NCI-H1105 (cell line): ENCODE measurements around the gene STRBP.
"Not testable (repeated sequence)": the region's sequence is repeated elsewhere in the genome, so short reads cannot be mapped to it uniquely, and the experiment has no call there.

Experiments used
- DNase-seq: peaks from one replicate; lab custom pipeline; 2025; lab: John Stamatoyannopoulos, UW

STRBP gene

DNA sequence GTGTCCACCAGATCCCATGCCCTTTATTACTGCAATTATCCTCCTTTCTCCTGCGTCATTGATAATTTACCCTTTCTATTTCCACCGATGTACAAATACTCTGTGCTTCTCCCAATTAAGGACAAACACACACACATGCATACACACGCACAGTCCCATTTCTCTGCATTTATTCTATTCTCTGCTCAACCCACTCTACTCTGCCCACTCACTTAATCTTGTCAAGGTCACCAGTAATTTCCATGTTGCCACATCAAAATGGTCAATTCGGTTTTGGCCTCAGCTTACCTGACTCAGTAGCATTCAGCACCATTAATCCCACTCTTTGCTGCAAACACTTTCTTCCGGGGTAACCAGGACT is 14.6 kb upstream of the STRBP start:
- no peak for DNase-seq

DNA sequence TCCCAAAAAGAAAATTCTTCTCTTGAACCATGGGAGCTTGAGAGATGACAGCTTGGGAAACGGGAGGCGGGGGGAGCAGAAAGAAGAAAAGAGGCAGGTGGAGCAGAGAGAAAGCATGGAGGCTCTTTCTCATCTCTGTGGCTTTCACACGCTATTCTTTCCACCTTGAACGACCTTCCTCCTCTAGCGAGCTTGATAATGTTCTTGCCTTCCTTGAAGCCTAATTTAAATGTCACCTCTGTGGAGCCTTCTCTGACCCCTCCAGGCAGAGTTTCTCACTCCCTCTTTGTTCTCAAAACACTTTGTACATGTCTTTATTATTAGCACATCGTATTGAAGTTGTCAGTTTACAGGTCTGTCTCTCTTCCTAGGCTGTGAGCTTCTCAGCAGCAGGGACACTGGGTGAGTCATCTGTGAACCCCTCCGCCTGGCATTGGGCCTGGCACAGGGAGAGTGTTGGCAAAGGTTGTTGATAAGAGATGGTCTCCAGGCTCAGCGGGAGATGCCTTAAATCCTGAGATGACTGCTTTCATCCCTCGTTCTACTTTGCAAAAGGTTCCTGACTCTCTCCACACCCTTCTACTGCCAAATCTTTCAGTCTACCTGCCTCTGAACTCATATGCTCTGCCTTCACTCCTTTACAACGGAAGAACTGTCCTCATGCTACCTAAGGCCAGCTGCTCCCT is 14.1 kb upstream of the STRBP start:
- no peak for DNase-seq

DNA sequence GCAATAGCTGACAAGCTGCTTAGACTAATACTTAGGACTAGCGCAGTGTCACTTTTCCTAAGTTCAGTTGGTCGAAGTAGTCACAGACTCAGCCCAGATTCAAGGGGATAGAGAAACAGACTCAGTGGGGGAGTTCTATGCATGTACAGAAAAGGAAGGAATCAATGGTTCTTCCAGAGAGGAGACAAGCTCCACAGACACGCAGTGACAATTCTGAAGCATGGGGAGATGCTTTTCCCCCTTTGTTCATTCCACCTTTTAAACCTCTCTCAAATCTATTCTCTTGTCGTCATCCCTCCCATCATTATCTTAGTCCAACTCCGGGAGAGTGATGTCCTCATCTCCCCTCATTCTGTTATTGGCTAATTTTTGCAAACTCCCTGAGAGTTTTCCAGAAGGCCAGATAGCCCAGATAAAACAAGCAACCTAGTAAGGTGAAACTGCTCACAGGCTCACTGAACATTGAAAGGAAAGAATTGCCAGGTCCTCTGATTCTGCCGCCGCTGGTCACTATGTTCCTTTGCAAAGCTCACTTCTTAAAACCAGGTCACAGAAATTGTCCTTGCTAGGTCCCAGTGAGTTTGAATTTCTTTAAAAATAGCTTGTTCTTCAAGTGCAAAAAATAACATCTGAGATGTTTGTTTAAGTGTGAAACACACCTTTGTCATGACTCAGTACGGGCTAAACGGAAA is 13.4 kb upstream of the STRBP start:
- DNase-seq, result no peak

GRCh38 chr9:123278879-123279493 is 10.6 kb upstream of the STRBP start:
- not testable (repeated sequence) for DNase-seq

GRCh38 chr9:123278361-123278760 is 10.0 kb upstream of the STRBP start:
- DNase-seq, result no peak

- DNase-seq, result no peak
These were observed 8.2 kb upstream of the STRBP start for GRCh38 chr9:123276551-123276950.

GRCh38 chr9:123271133-123271532 is 2.7 kb upstream of the STRBP start:
- DNase-seq, result not testable (repeated sequence)

GRCh38 chr9:123269281-123269680 is 895 bp upstream of the STRBP start:
- DNase-seq, result no peak

DNA sequence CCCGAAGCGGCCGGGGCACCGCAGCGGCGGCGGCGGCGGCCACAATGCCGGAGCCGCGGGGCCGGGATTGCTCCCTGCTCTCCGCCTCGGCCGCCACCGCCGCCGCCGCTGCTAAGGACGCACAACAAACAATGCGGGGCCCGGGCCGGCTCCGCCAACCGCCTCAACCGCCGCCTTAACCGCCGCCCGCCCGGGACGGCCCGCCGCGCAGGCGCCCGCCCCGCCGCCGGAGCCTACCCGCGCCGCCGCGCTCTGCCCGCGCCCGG is 254 bp downstream of the STRBP start:
- DNase-seq, result peak; percentile 25

GRCh38 chr9:123267481-123268198 is 746 bp downstream of the STRBP start:
- DNase-seq, result no peak

- DNase-seq, result no peak
These were observed 1.6 kb downstream of the STRBP start for GRCh38 chr9:123266655-123267399.

DNA sequence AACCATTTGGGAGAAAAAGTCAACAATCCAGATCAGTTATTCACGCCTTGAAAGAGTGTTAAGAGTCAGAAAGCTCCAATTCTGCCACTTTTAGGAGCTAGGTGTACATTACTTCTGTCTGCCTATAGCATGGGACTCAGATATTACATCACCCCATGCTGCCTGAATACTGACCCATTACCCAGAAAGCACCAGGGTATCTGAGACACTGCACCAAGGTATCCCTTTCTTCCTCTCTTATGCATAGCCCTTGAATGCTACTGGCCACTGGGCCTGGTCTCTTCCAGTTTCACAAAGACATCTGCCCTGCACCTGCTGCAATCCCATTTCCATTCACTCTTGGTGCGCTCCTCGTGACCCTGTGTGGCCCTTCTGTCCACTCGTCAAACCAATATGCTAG is 2.6 kb downstream of the STRBP start:
- no peak for DNase-seq

- DNase-seq, result no peak
These were observed 5.2 kb downstream of the STRBP start for GRCh38 chr9:123263227-123263626.

DNA sequence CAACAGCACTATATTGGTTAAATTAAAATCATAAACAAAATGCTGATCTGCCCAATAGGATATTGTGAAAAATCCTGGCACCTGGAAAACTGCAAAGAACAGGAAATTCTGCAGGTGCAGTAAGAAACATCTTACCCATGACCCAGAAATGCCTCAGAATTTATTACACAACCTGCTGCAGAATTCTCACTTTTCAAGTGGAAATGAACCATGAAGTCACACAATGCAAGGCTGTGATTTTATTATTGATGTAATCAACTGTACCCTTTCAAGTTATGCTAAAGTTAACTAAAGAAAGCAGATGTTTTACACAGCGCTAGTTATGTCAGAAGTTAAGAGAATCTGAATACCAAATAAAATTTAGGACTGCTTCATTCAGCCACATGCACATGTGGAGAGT is 6.0 kb downstream of the STRBP start:
- no peak for DNase-seq

- DNase-seq, result no peak
These were observed 7.2 kb downstream of the STRBP start for GRCh38 chr9:123261006-123261677.

DNA sequence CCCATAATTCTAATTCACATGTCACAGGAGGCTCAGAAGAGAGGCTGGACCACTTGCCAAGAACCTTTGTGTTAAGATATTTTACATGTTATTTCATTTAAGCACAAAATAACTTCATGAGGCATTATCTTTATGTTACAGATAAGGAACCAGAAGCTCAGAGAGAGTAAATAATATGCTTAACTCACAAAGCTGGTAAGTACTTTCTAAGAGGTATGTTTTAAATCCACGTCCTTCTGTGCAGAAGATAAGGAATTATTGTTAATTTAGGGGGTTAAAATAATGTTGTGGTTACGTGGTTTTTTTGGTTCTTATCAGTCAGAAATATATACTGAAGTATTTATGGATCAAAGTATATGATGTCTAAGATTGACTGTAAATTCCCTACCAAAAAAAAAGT is 8.0 kb downstream of the STRBP start:
- DNase-seq, result no peak

- no peak for DNase-seq
These were observed 11.1 kb downstream of the STRBP start for GRCh38 chr9:123257276-123257675.

DNA sequence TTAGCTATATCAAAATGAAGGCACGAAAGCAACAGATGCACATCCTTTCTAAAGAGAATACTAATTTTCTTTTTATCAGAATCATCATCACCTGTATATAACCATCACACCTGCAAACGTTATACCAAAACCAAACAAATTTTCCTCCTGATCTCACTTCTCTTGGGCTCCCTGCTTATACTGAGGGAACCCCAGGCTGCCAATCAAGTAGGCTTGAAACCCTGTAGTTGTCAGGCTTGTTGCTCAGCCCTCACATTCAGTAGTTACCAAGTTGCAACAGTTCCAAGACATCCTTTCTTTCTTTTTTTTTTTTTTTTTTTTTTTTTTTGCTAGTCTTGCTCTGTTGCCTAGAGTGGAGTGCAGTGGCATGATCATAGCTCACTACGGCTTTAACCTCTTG is 12.7 kb downstream of the STRBP start:
- DNase-seq, result no peak

DNA sequence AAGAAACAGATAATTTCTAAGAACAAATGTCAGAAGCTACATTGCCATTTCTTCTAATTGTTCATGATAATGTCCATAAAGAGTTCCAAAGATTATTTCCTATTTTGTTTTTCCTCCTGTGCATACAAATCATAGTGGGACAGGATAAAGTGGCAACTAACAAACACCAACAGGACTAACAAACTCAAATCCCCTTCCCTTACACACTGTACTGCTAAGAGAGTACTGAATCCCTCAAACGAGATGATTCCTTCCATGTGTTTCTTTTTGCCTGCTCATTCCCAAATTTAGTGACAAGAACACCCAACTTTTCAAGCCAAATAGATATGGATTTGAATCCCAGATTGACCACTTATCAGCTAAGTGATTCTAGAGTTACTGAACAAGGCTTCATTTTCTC is 15.2 kb downstream of the STRBP start:
- DNase-seq, result no peak

DNA sequence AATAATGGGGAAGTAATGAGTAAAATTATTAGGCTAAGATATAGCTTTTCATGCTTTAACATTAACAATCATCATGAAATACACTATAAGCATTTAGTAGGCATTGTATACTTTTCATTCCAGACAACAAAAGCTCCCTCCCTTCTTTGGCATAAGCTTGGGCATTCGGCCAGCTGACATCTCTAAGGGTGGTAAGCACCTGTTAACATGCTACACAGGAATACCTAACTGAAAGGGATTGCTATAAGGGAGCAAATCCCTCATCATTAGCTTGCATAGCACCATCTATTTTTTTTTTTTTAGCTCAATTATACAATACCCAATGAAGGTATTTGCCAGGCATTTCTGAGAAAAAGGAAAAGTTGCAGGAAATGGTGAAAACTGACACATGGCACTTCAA is 16.6 kb downstream of the STRBP start:
- DNase-seq, result peak; percentile 47

GRCh38 chr9:123251324-123251723 is 17.1 kb downstream of the STRBP start:
- no peak for DNase-seq

DNA sequence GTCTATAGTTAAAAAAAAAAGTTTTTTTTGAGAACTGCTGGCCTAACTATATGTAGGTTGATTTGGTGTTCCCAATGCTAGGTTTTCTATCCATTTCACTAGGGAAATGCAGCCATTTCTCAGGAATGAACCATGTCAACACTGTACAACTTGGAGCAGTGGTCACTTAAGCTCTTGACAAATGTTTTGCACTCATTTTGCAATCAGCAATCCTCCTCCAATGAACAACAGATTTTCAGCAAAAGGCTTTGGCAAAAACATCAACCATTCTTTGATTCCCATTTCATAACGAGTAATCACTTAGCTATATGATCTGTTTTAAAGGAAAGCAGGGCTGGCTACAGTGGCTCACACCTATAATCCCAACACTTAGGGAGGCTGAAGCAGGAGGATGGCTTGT is 17.9 kb downstream of the STRBP start:
- no peak for DNase-seq
